Fibroblast of lung (primary cell): Measurements from ENCODE around the gene APMAP. TPM values are rescaled to one million over a fixed set of nuclear protein-coding genes. Genes with fewer than 3 reads are reported as not detected.

Experiments used
- DNase-seq, 2 donors: peaks; one replicate each; pipeline versions ENCODE4 v3.0.0 to v3.0.0-alpha.2; 2010; ENCODE audit warnings: low read depth in 2 of 2
- H2AFZ ChIP-seq: 2 replicates; pipeline ENCODE4 v1.5.1; 2012; ENCODE audit warnings: low read length, control low read depth, inconsistent platforms
- H3K27ac ChIP-seq: 2 replicates; pipeline ENCODE4 v1.5.1; 2011; ENCODE audit warnings: low read length, control low read depth; ENCODE audit not compliant: insufficient read depth
- H3K27me3 ChIP-seq: 2 replicates; pipeline ENCODE4 v1.5.1; 2011; ENCODE audit warnings: mild to moderate bottlenecking, low read length; ENCODE audit not compliant: control insufficient read depth, insufficient read depth
- H3K36me3 ChIP-seq: 2 replicates; pipeline ENCODE4 v1.5.1; 2011; ENCODE audit warnings: low read length; ENCODE audit not compliant: control insufficient read depth, insufficient read depth
- H3K4me1 ChIP-seq: 2 replicates; pipeline ENCODE4 v1.5.1; 2011; ENCODE audit warnings: low read length; ENCODE audit not compliant: control insufficient read depth, insufficient read depth; ENCODE audit errors: extremely low read depth
- H3K4me2 ChIP-seq: 2 replicates; pipeline ENCODE4 v1.5.1; 2011; ENCODE audit warnings: low read length, control low read depth; ENCODE audit not compliant: insufficient read depth; ENCODE audit errors: extremely low read depth
- H3K4me3 ChIP-seq, 4 experiments: fragments of 200-600 bp in 1 of 4; sonication (generic) in 1 of 4; replicated peaks in 1 of 4; 2 replicates each; pipeline ENCODE4 v1.5.1; 2011 to 2016; ENCODE audit warnings: low read length in 4 of 4, low read depth in 3 of 4, mild to moderate bottlenecking in 3 of 4, control low read depth in 2 of 4, inconsistent platforms in 1 of 4, mixed read lengths in 1 of 4; ENCODE audit not compliant: insufficient read depth in 1 of 4; ENCODE audit errors: control extremely low read depth in 1 of 4
- H3K79me2 ChIP-seq: 2 replicates; pipeline ENCODE4 v1.5.1; 2012; ENCODE audit warnings: mild to moderate bottlenecking, low read length, inconsistent platforms; ENCODE audit not compliant: control insufficient read depth, insufficient read depth
- H3K9ac ChIP-seq: 2 replicates; pipeline ENCODE4 v1.5.1; 2011; ENCODE audit warnings: mild to moderate bottlenecking, low read length, control low read depth; ENCODE audit not compliant: insufficient read depth
- H3K9me3 ChIP-seq: 2 replicates; pipeline ENCODE4 v1.5.1; 2012; ENCODE audit warnings: low read depth, low read length; ENCODE audit not compliant: control insufficient read depth, insufficient read depth
- H4K20me1 ChIP-seq: 2 replicates; pipeline ENCODE4 v1.5.1; 2011; ENCODE audit warnings: low read length; ENCODE audit not compliant: control insufficient read depth, insufficient read depth; ENCODE audit errors: extremely low read depth
- CTCF ChIP-seq, 2 donors: IDR thresholded peaks in 1 of 2; conservative IDR thresholded peaks in 1 of 2; 1 replicate in 1 of 2; 2 replicates in 1 of 2; pipeline ENCODE4 v1.5.1; 2011 to 2012; ENCODE audit warnings: low read length in 2 of 2, control low read depth in 1 of 2, inconsistent platforms in 1 of 2, low read depth in 1 of 2, mild to moderate bottlenecking in 1 of 2
- EZH2 ChIP-seq: IDR thresholded peaks from 2 replicates; pipeline ENCODE4 v1.5.1; 2012; ENCODE audit warnings: low read length, control low read depth, mild to moderate bottlenecking; ENCODE audit errors: missing control alignments
- polyA plus RNA-seq, 2 donors: library from polyadenylated mRNA; depleted of rRNA in 1 of 2; stranded (reverse) in 1 of 2; unstranded in 1 of 2; fragments of >200 nt; gene quantifications; 2 replicates each; pipeline ENCODE4 v1.2.1, GENCODE V29; 2011 to 2012; ENCODE audit warnings: missing spikeins in 1 of 2
- total RNA-seq: library from RNA; depleted of rRNA; stranded (reverse); fragments of >200 nt; gene quantifications from 2 replicates; pipeline ENCODE4 v1.2.1, GENCODE V29; 2014

APMAP gene
- total and polyA plus RNA-seq, 2 donors (not counting 1 experiment from before 2014, with no cell fraction given), result 72.5 to 104 TPM

- no peaks in the 10 kb centered on the region for H4K20me1 ChIP-seq
- H2AFZ ChIP-seq, result no peak overlapping the region
- H3K27me3 ChIP-seq, result no peaks in the 10 kb centered on the region
- TF ChIP-seq EZH2 (no peak), CTCF (conservative IDR thresholded peaks at IDR 0.05 in 1 of 2, IDR thresholded peaks at IDR 0.05 in 1 of 2; ENCODE audit: low read depth in 1 of 2, low read length in 2 of 2) (no peak)
- no peak overlapping the region for H3K4me3 ChIP-seq
- no peaks in the 10 kb centered on the region for H3K4me1 ChIP-seq
- no peak overlapping the region for H3K4me2 ChIP-seq
- DNase-seq, result no peak
- H3K79me2 ChIP-seq, result no peaks in the 10 kb centered on the region
- H3K9ac ChIP-seq, result no peak overlapping the region
- no peaks in the 10 kb centered on the region for H3K9me3 ChIP-seq
- H3K27ac ChIP-seq, result no peak overlapping the region
- peaks cover 7% of the 10 kb centered on the region for H3K36me3 ChIP-seq
Observed at GRCh38 chr20:24960302-24960801, 32.2 kb downstream of the APMAP start.

- H3K4me2 ChIP-seq, result no peak overlapping the region
- no peaks in the 10 kb centered on the region for H3K4me1 ChIP-seq
- no peak for DNase-seq
- H3K79me2 ChIP-seq, result no peaks in the 10 kb centered on the region
- H3K27me3 ChIP-seq, result no peaks in the 10 kb centered on the region
- H3K27ac ChIP-seq, result no peak overlapping the region
- H3K9me3 ChIP-seq, result no peaks in the 10 kb centered on the region
- H3K9ac ChIP-seq, result no peak overlapping the region
- no peak overlapping the region for H2AFZ ChIP-seq
- H3K4me3 ChIP-seq, result no peak overlapping the region
- H3K36me3 ChIP-seq, result peaks cover 7% of the 10 kb centered on the region
- TF ChIP-seq EZH2, result no peak
- no peak for TF ChIP-seq CTCF (conservative IDR thresholded peaks at IDR 0.05 in 1 of 2, IDR thresholded peaks at IDR 0.05 in 1 of 2; ENCODE audit: low read depth in 1 of 2, low read length in 2 of 2)
- H4K20me1 ChIP-seq, result no peaks in the 10 kb centered on the region
Observed at GRCh38 chr20:24959591-24960301, 32.8 kb downstream of the APMAP start.

- Histone ChIP-seq H3K27me3 (no peaks in the 10 kb centered on the region), H3K4me3 (no peak overlapping the region), H3K79me2 (no peaks in the 10 kb centered on the region), H3K4me2 (no peak overlapping the region), H3K27ac (no peak overlapping the region), H3K4me1 (no peaks in the 10 kb centered on the region), H4K20me1 (no peaks in the 10 kb centered on the region), H3K9ac (no peak overlapping the region), H3K9me3 (no peaks in the 10 kb centered on the region), H3K36me3 (peaks cover 6% of the 10 kb centered on the region), H2AFZ (no peak overlapping the region)
- TF ChIP-seq CTCF (conservative IDR thresholded peaks at IDR 0.05 in 1 of 2, IDR thresholded peaks at IDR 0.05 in 1 of 2; ENCODE audit: low read depth in 1 of 2, low read length in 2 of 2), result no peak
- TF ChIP-seq EZH2, result no peak
- no peak for DNase-seq
Observed at GRCh38 chr20:24958506-24959385, 33.8 kb downstream of the APMAP start.
